CD14-positive monocyte (primary cell): ENCODE measurements around the gene CGB8. TPM values are rescaled to one million over a fixed set of nuclear protein-coding genes. Genes with fewer than 3 reads are reported as not detected.
"Not testable (repeated sequence)": the region's sequence is repeated elsewhere in the genome, so short reads cannot be mapped to it uniquely, and the experiment has no call there.

Experiments
- DNase-seq, 3 donors: peaks; one replicate each; pipeline ENCODE4 v3.0.0-alpha.2; 2011 to 2022
- H2AFZ ChIP-seq: 2 replicates; pipeline ENCODE4 v1.6.0; 2012; ENCODE audit warnings: mild to moderate bottlenecking, low read depth, low read length, inconsistent platforms; ENCODE audit not compliant: insufficient read depth, poor library complexity, severe bottlenecking
- H3K27ac ChIP-seq, 2 donors: 1 replicate in 1 of 2; 2 replicates in 1 of 2; pipeline ENCODE4 v1.5.1; 2012 to 2013; ENCODE audit warnings: low read length in 2 of 2, control low read depth in 1 of 2, inconsistent platforms in 1 of 2, low read depth in 1 of 2, mild to moderate bottlenecking in 1 of 2
- H3K27me3 ChIP-seq, 2 donors: one replicate each; pipeline versions ENCODE4 v1.6.0 to v1.6.1; 2011 to 2013; ENCODE audit warnings: low read length in 2 of 2; ENCODE audit not compliant: control insufficient read depth in 2 of 2, insufficient read depth in 2 of 2
- H3K36me3 ChIP-seq, 2 donors: replicated peaks in 1 of 2; 1 replicate in 1 of 2; 2 replicates in 1 of 2; pipeline versions ENCODE4 v1.5.1 to v1.6.1; 2012 to 2013; ENCODE audit warnings: low read length in 2 of 2, control low read depth in 1 of 2, inconsistent platforms in 1 of 2, mild to moderate bottlenecking in 1 of 2; ENCODE audit not compliant: insufficient read depth in 2 of 2, control insufficient read depth in 1 of 2
- H3K4me1 ChIP-seq, 2 donors: 1 replicate in 1 of 2; 2 replicates in 1 of 2; pipeline versions ENCODE4 v1.5.1 to v1.6.1; 2012 to 2013; ENCODE audit warnings: low read length in 2 of 2, control low read depth in 1 of 2, inconsistent platforms in 1 of 2, mild to moderate bottlenecking in 1 of 2, moderate library complexity in 1 of 2; ENCODE audit not compliant: insufficient read depth in 2 of 2, control insufficient read depth in 1 of 2
- H3K4me2 ChIP-seq: replicated peaks from 2 replicates; pipeline ENCODE3; 2012; ENCODE audit warnings: low read length, moderate library complexity, mild to moderate bottlenecking; ENCODE audit not compliant: poor library complexity, severe bottlenecking; ENCODE audit errors: extremely low read depth
- H3K4me3 ChIP-seq, 3 experiments: fragments of 200-600 bp in 1 of 3; sonication (generic) in 1 of 3; replicated peaks in 1 of 3; 1 replicate in 2 of 3; 2 replicates in 1 of 3; pipeline ENCODE4 v1.5.1; 2011 to 2013; ENCODE audit warnings: low read length in 3 of 3, mild to moderate bottlenecking in 3 of 3, control low read depth in 2 of 3, low read depth in 2 of 3, inconsistent platforms in 1 of 3, moderate library complexity in 1 of 3
- H3K79me2 ChIP-seq: 2 replicates; pipeline ENCODE4 v1.6.0; 2012; ENCODE audit warnings: mild to moderate bottlenecking, control low read depth, inconsistent platforms, low read length, moderate library complexity; ENCODE audit not compliant: insufficient read depth
- H3K9ac ChIP-seq: 2 replicates; pipeline ENCODE4 v1.6.0; 2017; ENCODE audit warnings: low read length, mild to moderate bottlenecking; ENCODE audit not compliant: insufficient read depth, poor library complexity, severe bottlenecking
- H3K9me3 ChIP-seq, 2 donors: replicated peaks in 1 of 2; 1 replicate in 1 of 2; 2 replicates in 1 of 2; pipeline versions ENCODE4 v1.5.1 to v1.6.1; 2012 to 2013; ENCODE audit warnings: low read length in 2 of 2, control low read depth in 1 of 2; ENCODE audit not compliant: control insufficient read depth in 1 of 2, insufficient read depth in 1 of 2
- H4K20me1 ChIP-seq: 2 replicates; pipeline ENCODE4 v1.6.0; 2012; ENCODE audit warnings: mild to moderate bottlenecking, low read length, control low read depth, moderate library complexity; ENCODE audit not compliant: insufficient read depth
- H3K27ac Mint-ChIP-seq, 7 donors: one replicate each; pipeline ENCODE4 v1.8.0; 2020; ENCODE audit warnings: mild to moderate bottlenecking in 7 of 7, mixed read lengths in 7 of 7, moderate library complexity in 6 of 7, inconsistent platforms in 2 of 7
- H3K27me3 Mint-ChIP-seq, 3 donors: one replicate each; pipeline ENCODE4 v1.8.0; 2021 to 2022; ENCODE audit warnings: low read depth in 3 of 3, mild to moderate bottlenecking in 3 of 3, mixed read lengths in 3 of 3, moderate library complexity in 3 of 3, inconsistent platforms in 1 of 3
- H3K36me3 Mint-ChIP-seq, 2 donors: one replicate each; pipeline ENCODE4 v1.8.0; 2020; ENCODE audit warnings: mixed read lengths in 2 of 2, inconsistent platforms in 1 of 2, mild to moderate bottlenecking in 1 of 2
- H3K4me1 Mint-ChIP-seq: one replicate; pipeline ENCODE4 v1.8.0; 2020; ENCODE audit warnings: mild to moderate bottlenecking, mixed read lengths
- H3K4me3 Mint-ChIP-seq, 2 donors: one replicate each; pipeline ENCODE4 v1.8.0; 2020; ENCODE audit warnings: mild to moderate bottlenecking in 2 of 2, mixed read lengths in 2 of 2, moderate library complexity in 1 of 2
- H3K9me3 Mint-ChIP-seq, 7 donors: one replicate each; pipeline ENCODE4 v1.8.0; 2020 to 2022; ENCODE audit warnings: mixed read lengths in 7 of 7, mild to moderate bottlenecking in 6 of 7, moderate library complexity in 6 of 7, inconsistent platforms in 2 of 7
- CTCF ChIP-seq: fragments of 200-600 bp; IDR thresholded peaks from one replicate; pipeline ENCODE4 v1.8.0; 2022; ENCODE audit warnings: antibody characterized with exemption, mild to moderate bottlenecking
- WGBS: methylation state at CpG from one replicate; pipeline ENCODE4 v1.1.5; 2013; ENCODE audit warnings: missing lambda C conversion rate; ENCODE audit not compliant: insufficient coverage; 5-methylcytosine and 5-hydroxymethylcytosine counted together
- intact Hi-C, 2 donors: fragments of 100-400 bp; cut with micrococcal nuclease; formaldehyde crosslinking; loops; one replicate each; pipeline versions ENCODE4 v1.15.0 to v1.15.1; 2023
- polyA plus RNA-seq, 3 donors: library from polyadenylated mRNA; depleted of rRNA in 1 of 3; unstranded in 2 of 3; stranded (reverse) in 1 of 3; fragments of 300-500 nt in 2 of 3; fragments of >200 nt in 1 of 3; fragmentation: Illumina TruSeq in 2 of 3; gene quantifications; 1 replicate in 2 of 3; 2 replicates in 1 of 3; pipeline ENCODE4 v1.2.3, GENCODE V29; 2012 to 2021

The CGB8 gene
- polyA plus RNA-seq, 3 donors: not detected

- H3K27ac ChIP-seq, H3K79me2 ChIP-seq, H3K9me3 ChIP-seq, H3K36me3 Mint-ChIP-seq, H4K20me1 ChIP-seq, H3K4me1 ChIP-seq, H3K9ac ChIP-seq, DNase-seq, H3K36me3 ChIP-seq, H3K4me3 ChIP-seq, H3K9me3 Mint-ChIP-seq, H3K27me3 ChIP-seq, H3K4me2 ChIP-seq, H3K4me3 Mint-ChIP-seq, intact Hi-C loops, H3K4me1 Mint-ChIP-seq, H2AFZ ChIP-seq: not testable (repeated sequence)
- Mint-ChIP-seq H3K27ac (peak within 1 kb of the TSS in 2 of 7 donors; percentile 23 to 59), H3K27me3 (peaks cover 2 to 10% (median 5%) of the 10 kb centered on the region in 3 donors)
- WGBS: 70% methylated on average over 5 of the region's 15 CpGs
Observed at GRCh38 chr19:49043548-49043947, 5.4 kb downstream of the CGB8 start, which contains the start of gene CGB5. Gene CGB5 (plus strand): TSS chr19:49043848. CDS start chr19:49044210, 362 bp downstream.

- H3K36me3 ChIP-seq, H3K4me3 ChIP-seq, H2AFZ ChIP-seq, H3K9ac ChIP-seq, intact Hi-C loops, H3K4me3 Mint-ChIP-seq, H4K20me1 ChIP-seq, H3K4me2 ChIP-seq, H3K27ac ChIP-seq, H3K4me1 Mint-ChIP-seq, H3K27me3 ChIP-seq, H3K36me3 Mint-ChIP-seq, H3K9me3 Mint-ChIP-seq, H3K9me3 ChIP-seq, H3K4me1 ChIP-seq, H3K79me2 ChIP-seq, DNase-seq: not testable (repeated sequence)
- H3K27me3 Mint-ChIP-seq: peaks cover 2 to 10% (median 5%) of the 10 kb centered on the region in 3 donors
- WGBS: no CpG with 5 or more reads among the region's 4 CpGs
- peak overlapping the region in 2 of 7 donors; percentile 23 to 59 for H3K27ac Mint-ChIP-seq
Observed at GRCh38 chr19:49042666-49043065, 6.2 kb downstream of the CGB8 start.

- Histone ChIP-seq H3K4me3 (no peak overlapping the region), H3K9ac (no peak overlapping the region), H3K27ac (no peak overlapping the region), H3K36me3 (no peaks in the 10 kb centered on the region), H2AFZ (no peak overlapping the region), H3K27me3 (no peaks in the 10 kb centered on the region), H3K4me1 (no peaks in the 10 kb centered on the region), H3K79me2 (no peaks in the 10 kb centered on the region), H3K4me2 (no peak overlapping the region), H3K9me3 (no peaks in the 10 kb centered on the region), H4K20me1 (no peaks in the 10 kb centered on the region)
- no peaks in the 10 kb centered on the region for H3K36me3 Mint-ChIP-seq
- no peak for TF ChIP-seq CTCF
- H3K4me1 Mint-ChIP-seq: no peaks in the 10 kb centered on the region
- no peak overlapping the region for H3K4me3 Mint-ChIP-seq
- WGBS: 92% methylated on average over 12 of the region's 17 CpGs
- no peak for DNase-seq
- peaks cover 2 to 10% (median 5%) of the 10 kb centered on the region in 3 donors for H3K27me3 Mint-ChIP-seq
- H3K9me3 Mint-ChIP-seq: no peaks in the 10 kb centered on the region
- H3K27ac Mint-ChIP-seq: no peak overlapping the region
- intact Hi-C loops: no loop called here
Observed at GRCh38 chr19:49042177-49042576, 6.7 kb downstream of the CGB8 start.

GRCh38 chr19:49039736-49040135 lies 9.2 kb downstream of the CGB8 start:
- H3K4me3 Mint-ChIP-seq, H3K4me1 Mint-ChIP-seq, H3K4me3 ChIP-seq, DNase-seq, H3K9ac ChIP-seq, H2AFZ ChIP-seq, H4K20me1 ChIP-seq, H3K36me3 ChIP-seq, H3K9me3 ChIP-seq, intact Hi-C loops, H3K4me2 ChIP-seq, H3K27ac Mint-ChIP-seq, H3K4me1 ChIP-seq, H3K27ac ChIP-seq, H3K79me2 ChIP-seq, H3K27me3 ChIP-seq, H3K9me3 Mint-ChIP-seq, H3K36me3 Mint-ChIP-seq: not testable (repeated sequence)
- no CpG with 5 or more reads among the region's 9 CpGs for WGBS
- peaks cover 2 to 11% (median 7%) of the 10 kb centered on the region in 3 donors for H3K27me3 Mint-ChIP-seq
